ENCODE measurements around the gene SF3A2. TPM values are rescaled to one million over a fixed set of nuclear protein-coding genes. Genes with fewer than 3 reads are reported as not detected.

Gene SF3A2
- total RNA-seq, 5 donors from 2014 or later (not counting 1 experiment from before 2014, with no cell fraction given), result 130 to 172 (median 161) TPM

Other genes starting within 250 kb of the SF3A2 start
- 10 to 100 TPM; 52.2 to 79.8 (median 73.6) TPM for gene BTBD2, start 221.1 kb upstream of the SF3A2 start, total RNA-seq
- 100 to 1,000 TPM; 196 to 242 (median 234) TPM for gene MKNK2, start 185.6 kb upstream of the SF3A2 start, total RNA-seq
- gene MOB3A, start 140.5 kb upstream of the SF3A2 start, total RNA-seq, result 100 to 1,000 TPM in 4 of 5 donors, 10 to 100 TPM in 1; 98.6 to 162 (median 142) TPM
- gene IZUMO4, start 139.9 kb upstream of the SF3A2 start, total RNA-seq, result 10 to 100 TPM; 14.0 to 23.5 (median 19.7) TPM
- gene AP3D1, start 85.3 kb upstream of the SF3A2 start, total RNA-seq, result 10 to 100 TPM; 78.6 to 91.5 (median 86.7) TPM
- gene DOT1L, start 72.9 kb upstream of the SF3A2 start, total RNA-seq, result 10 to 100 TPM; 33.4 to 39.3 (median 38.4) TPM
- gene PLEKHJ1, start 495 bp upstream of the SF3A2 start, total RNA-seq, result 10 to 100 TPM; 38.3 to 87.0 (median 80.4) TPM
- gene AMH, start 12.5 kb downstream of the SF3A2 start, total RNA-seq, result 10 to 100 TPM in 2 of 5 donors, 1 to 10 TPM in 3; 2.1 to 13.5 (median 5.3) TPM
- 1 to 10 TPM in 2 of 5 donors, under 1 TPM in 2, not detected in 1; 0.42 to 1.5 (median 1.0) TPM for gene JSRP1, start 19.6 kb downstream of the SF3A2 start, total RNA-seq
- under 1 TPM in 3 of 5 donors, not detected in 2; 0.22 to 0.49 (median 0.30) TPM for gene PEAK3, start 45.4 kb downstream of the SF3A2 start, total RNA-seq
- gene LINGO3, start 71.3 kb downstream of the SF3A2 start, total RNA-seq, result 1 to 10 TPM in 2 of 5 donors, under 1 TPM in 3; 0.23 to 1.7 (median 0.99) TPM
- 100 to 1,000 TPM in 3 of 5 donors, 10 to 100 TPM in 2; 86.7 to 127 (median 107) TPM for gene LSM7, start 91.8 kb downstream of the SF3A2 start, total RNA-seq
- gene SPPL2B, start 91.9 kb downstream of the SF3A2 start, total RNA-seq, result 100 to 1,000 TPM in 4 of 5 donors, 10 to 100 TPM in 1; 96.5 to 173 (median 133) TPM
- not detected for gene TMPRSS9, start 123.4 kb downstream of the SF3A2 start, total RNA-seq
- gene TIMM13, start 190.8 kb downstream of the SF3A2 start, total RNA-seq, result 10 to 100 TPM; 22.4 to 50.9 (median 33.7) TPM
- 10 to 100 TPM; 15.7 to 26.7 (median 24.7) TPM for gene LMNB2, start 220.1 kb downstream of the SF3A2 start, total RNA-seq
- 100 to 1,000 TPM in 3 of 5 donors, 10 to 100 TPM in 2; 76.5 to 174 (median 102) TPM for gene GADD45B, start 239.3 kb downstream of the SF3A2 start, total RNA-seq

All from T-cell (primary cell).